GM15510 (cell line): ENCODE measurements around the gene CP.

Source experiments
- POLR2A ChIP-seq: IDR thresholded peaks from 3 replicates; pipeline ENCODE4 v1.6.1; 2011; ENCODE audit warnings: borderline replicate concordance; ENCODE audit not compliant: insufficient read length; ENCODE audit errors: extremely low read depth

Gene CP

GRCh38 chr3:149167898-149168297 lies 53.7 kb downstream of the CP start:
- no peak for TF ChIP-seq POLR2A

GRCh38 chr3:149163066-149163465 lies 58.6 kb downstream of the CP start:
- no peak for TF ChIP-seq POLR2A

- TF ChIP-seq POLR2A: no peak
Measured at GRCh38 chr3:149162007-149162406, 59.6 kb downstream of the CP start.

GRCh38 chr3:149160754-149161300 lies 60.8 kb downstream of the CP start:
- no peak for TF ChIP-seq POLR2A

- no peak for TF ChIP-seq POLR2A
Measured at GRCh38 chr3:149153402-149153801, 68.2 kb downstream of the CP start.

GRCh38 chr3:149152420-149152819 lies 69.2 kb downstream of the CP start:
- no peak for TF ChIP-seq POLR2A

- TF ChIP-seq POLR2A: no peak
Measured at GRCh38 chr3:149151843-149152242, 69.8 kb downstream of the CP start.

GRCh38 chr3:149150436-149150835 lies 71.2 kb downstream of the CP start:
- TF ChIP-seq POLR2A: no peak

GRCh38 chr3:149145974-149146373 lies 75.7 kb downstream of the CP start:
- no peak for TF ChIP-seq POLR2A

GRCh38 chr3:149145356-149145755 lies 76.3 kb downstream of the CP start:
- TF ChIP-seq POLR2A: no peak

GRCh38 chr3:149142682-149143081 lies 78.9 kb downstream of the CP start:
- no peak for TF ChIP-seq POLR2A

GRCh38 chr3:149134575-149134974 lies 87.1 kb downstream of the CP start:
- no peak for TF ChIP-seq POLR2A

GRCh38 chr3:149131589-149131988 lies 90.0 kb downstream of the CP start:
- no peak for TF ChIP-seq POLR2A

GRCh38 chr3:149129326-149130205 lies 92.1 kb downstream of the CP start, which contains the start of gene HPS3:
TSS of gene HPS3 (plus strand) at chr3:149129638. CDS start at chr3:149129724, 86 bp downstream.
- TF ChIP-seq POLR2A: peak; percentile 92

GRCh38 chr3:149128821-149129220 lies 92.8 kb downstream of the CP start:
- no peak for TF ChIP-seq POLR2A
